Epithelial cell of esophagus (primary cell): ENCODE measurements around the gene MRPL37.

Source experiments
- DNase-seq: peaks from one replicate; pipeline ENCODE4 v3.0.0; 2010; ENCODE audit warnings: low read depth
- H3K4me3 ChIP-seq: 2 replicates; pipeline ENCODE4 v1.5.1; 2011; ENCODE audit warnings: mild to moderate bottlenecking, low read length, control low read depth
- TF ChIP-seq, protein P1 (sequence below): IDR thresholded peaks from 2 replicates; pipeline ENCODE4 v1.5.1; 2011; ENCODE audit warnings: low read depth, mild to moderate bottlenecking, low read length, control low read depth, inconsistent platforms; ENCODE audit not compliant: insufficient read depth; ENCODE audit errors: missing control alignments

MRPL37 gene

DNA sequence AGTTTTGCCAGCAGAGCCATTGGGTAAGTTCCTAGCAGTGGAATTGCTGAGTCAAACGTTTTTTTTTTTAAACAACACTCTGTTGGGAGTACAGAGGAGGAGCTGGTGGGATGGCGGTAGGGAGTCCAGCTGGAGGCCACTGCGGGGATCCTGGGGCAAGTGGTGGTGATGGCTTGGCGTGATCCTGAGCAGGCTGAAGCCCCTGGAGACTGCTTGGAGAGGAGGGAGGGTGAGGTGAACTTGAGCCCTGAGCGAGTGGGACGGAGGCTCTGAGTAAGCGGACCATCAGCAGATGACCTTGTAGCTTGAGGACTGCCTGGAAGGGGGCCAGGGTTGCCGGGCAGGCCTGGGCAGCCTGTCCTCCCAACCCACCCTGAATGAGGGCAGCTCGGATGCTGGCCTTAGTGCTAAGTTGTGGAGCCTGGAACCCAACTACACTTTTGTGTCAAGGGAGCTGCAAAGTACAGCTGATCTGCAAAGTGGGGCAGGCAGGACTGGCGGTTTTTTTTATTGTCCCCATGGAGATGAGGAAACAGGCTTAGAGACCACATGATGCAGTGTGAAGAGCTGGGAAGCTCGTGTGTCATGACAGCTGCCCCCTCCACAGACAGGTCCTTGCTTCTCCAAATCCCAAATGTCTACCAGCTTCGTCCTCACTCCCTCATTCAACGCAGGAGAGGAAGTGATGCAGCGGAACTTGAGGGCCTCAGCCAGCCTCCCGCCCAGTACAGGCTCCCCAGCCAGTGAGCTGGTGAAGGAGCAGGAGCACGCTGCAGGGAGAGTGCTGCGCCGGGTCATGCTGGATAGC, 20.2 kb downstream of the MRPL37 start:
- DNase-seq: no peak
- no peak overlapping the region for H3K4me3 ChIP-seq
- TF ChIP-seq, protein P1, sequence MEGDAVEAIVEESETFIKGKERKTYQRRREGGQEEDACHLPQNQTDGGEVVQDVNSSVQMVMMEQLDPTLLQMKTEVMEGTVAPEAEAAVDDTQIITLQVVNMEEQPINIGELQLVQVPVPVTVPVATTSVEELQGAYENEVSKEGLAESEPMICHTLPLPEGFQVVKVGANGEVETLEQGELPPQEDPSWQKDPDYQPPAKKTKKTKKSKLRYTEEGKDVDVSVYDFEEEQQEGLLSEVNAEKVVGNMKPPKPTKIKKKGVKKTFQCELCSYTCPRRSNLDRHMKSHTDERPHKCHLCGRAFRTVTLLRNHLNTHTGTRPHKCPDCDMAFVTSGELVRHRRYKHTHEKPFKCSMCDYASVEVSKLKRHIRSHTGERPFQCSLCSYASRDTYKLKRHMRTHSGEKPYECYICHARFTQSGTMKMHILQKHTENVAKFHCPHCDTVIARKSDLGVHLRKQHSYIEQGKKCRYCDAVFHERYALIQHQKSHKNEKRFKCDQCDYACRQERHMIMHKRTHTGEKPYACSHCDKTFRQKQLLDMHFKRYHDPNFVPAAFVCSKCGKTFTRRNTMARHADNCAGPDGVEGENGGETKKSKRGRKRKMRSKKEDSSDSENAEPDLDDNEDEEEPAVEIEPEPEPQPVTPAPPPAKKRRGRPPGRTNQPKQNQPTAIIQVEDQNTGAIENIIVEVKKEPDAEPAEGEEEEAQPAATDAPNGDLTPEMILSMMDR: no peak

DNA sequence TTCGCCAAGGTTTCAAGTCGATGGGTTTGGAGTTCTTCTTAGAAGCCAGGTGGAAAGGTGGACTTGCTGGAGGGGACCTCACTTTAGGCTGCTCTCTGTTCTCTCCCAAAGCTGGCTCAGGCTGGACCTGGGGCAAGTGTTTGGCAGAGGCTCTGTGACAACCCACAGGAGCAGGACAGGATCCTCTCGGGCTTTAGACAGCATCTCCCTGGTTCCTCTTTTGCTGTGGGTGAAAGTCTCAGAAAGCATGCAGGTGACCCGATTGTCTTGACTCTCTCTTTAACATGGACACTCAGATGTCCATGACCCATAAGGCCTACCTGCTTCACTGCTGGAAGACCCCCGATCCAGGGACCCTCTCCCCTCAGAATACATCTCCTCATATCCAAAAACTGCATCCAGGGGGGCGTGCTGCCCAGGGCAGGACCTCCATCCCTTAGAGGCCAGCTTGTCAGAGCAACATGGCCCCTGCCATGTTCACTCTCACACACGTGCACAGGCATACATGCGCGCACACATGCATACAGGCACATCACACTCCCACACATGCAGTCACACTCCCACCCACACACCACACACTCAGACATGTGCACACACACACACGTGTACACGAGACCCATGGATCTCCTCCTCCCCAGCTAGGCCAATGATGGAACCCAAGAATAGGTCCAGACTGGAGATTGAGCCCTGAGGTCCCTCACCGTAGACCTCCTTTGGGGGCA, 21.3 kb downstream of the MRPL37 start:
- TF ChIP-seq, protein P1: no peak
- H3K4me3 ChIP-seq: no peak overlapping the region
- DNase-seq: no peak

DNA sequence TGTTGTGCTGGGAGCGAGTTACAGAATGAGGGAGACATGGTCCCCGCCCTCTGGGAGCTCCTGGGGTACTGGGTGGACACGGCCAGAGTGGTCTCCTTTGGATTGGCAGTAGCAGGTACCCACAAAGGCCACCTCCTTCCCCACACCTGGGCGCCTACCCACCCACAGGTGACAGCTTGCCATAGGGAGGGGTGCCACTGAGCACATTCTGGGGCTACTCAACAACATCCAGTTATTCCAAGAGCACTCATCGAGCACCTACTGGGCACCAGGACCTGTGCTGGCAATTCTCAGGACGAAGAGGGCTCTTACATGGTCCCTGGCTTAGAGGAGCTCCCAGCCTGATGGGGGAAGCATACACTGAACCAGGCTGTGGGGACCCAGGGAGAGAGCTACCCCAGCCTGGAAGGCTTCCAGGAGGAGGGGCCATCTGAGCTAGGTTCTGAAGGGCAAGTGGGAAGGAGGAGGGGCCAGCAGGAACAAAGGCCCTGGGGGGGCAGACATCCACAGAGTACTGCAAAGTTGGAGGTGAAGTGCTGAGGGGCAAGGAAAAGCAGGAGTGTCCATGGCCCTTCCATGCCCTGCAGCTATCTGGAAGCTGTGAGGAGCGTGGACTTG, 22.0 kb downstream of the MRPL37 start:
- H3K4me3 ChIP-seq: no peak overlapping the region
- DNase-seq: no peak
- TF ChIP-seq, protein P1: no peak

DNA sequence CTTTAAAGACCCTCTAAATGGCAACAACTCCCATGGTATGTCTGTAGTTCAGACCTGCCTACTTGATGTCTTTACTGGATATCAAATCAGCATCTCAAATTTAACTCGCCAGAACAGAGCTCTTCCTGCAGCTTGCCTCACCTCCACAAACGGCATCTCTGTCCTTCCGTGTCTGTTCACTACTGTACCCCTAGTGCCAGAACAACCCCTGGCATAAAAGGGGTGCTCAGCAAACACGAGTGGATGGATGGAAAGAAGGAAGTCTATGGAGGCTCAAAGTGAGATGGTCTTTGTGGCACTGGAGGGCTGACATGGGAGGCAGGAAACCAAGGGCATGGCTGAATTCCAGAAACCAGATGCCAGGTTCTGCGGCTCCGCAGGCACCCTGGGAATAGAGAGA, 22.7 kb downstream of the MRPL37 start:
- H3K4me3 ChIP-seq: no peak overlapping the region
- TF ChIP-seq, protein P1: no peak
- no peak for DNase-seq

DNA sequence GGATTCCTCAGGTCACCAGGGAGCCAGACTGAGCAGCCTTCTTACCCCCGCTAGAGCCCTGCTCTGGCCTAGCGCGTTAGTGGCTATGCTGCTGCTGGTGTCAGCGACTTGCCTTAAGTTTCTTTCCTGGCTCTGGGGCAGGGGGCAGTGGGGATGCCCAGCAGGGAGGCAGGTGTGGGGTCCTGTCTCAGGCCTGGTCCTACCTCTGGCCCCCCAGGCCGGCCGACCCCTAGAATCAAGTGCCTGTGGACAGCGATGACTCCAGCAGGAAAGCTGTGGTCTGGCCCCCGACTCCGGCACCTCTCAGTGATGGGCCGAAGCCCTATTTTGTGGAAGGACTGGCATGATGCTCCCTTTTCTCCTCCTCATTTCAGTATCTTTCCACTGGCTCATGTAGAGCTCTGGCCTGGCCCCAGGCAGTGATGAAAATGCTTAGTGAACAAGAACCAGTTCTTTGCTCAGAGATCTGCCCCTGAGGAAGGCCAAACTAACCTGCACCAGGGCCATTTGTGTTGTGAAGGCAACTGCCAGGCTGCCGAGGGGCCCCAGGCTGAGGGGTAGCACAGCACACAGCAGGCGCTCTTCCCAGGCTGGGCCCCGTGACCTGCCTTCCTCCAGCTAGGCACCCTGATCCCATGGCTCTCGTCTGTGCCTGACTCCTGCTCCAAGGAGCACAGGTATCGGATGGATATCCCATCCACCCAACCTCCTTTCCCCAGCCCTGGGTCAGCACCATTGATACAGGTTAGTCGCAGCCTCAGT, 23.7 kb downstream of the MRPL37 start:
- no peak overlapping the region for H3K4me3 ChIP-seq
- TF ChIP-seq, protein P1: no peak
- DNase-seq: no peak

DNA sequence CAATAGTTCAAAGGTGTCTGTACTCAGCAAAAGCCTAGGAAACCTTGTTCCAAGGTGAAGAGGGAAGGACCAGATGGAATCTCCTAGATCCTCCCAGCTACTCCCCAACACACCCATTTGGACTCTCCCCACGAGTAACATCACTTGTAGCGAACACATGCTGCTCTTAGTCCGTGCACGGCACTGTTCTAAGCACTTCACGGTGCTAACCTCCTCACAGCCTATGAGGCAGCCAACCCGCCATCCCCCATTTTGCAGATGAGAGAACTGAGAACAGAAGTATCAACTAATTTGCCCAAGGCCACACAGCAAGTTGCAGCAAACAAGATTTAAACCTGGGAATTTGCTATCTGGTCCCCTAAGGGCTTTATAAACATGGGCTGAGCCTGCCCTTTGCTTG, 24.3 kb downstream of the MRPL37 start:
- no peak for DNase-seq
- H3K4me3 ChIP-seq: no peak overlapping the region
- TF ChIP-seq, protein P1: no peak
